Hepatocyte (in vitro differentiated cells): Measurements from ENCODE around the gene RNASE4.

Source experiments
- CTCF ChIP-seq: fragments of 200-600 bp; sonication (generic); IDR thresholded peaks from 2 replicates; pipeline ENCODE4 v1.5.1; 2016; ENCODE audit warnings: antibody characterized with exemption, mild to moderate bottlenecking; ENCODE audit not compliant: poor library complexity
- EZH2 ChIP-seq: fragments of 200-600 bp; sonication (generic); IDR thresholded peaks from 2 replicates; pipeline ENCODE4 v1.6.1; 2016; ENCODE audit warnings: antibody characterized with exemption, mild to moderate bottlenecking, borderline replicate concordance
- EZH2phosphoT487 ChIP-seq: fragments of 200-600 bp; sonication (generic); IDR thresholded peaks from one replicate; pipeline ENCODE4 v1.6.1; 2018; ENCODE audit warnings: antibody characterized with exemption, mild to moderate bottlenecking, low read depth, moderate library complexity; ENCODE audit not compliant: unreplicated experiment, severe bottlenecking

- TF ChIP-seq CTCF (no peak), EZH2 (no peak), EZH2phosphoT487 (no peak)
These were observed 24.5 kb upstream of the RNASE4 start for GRCh38 chr14:20659813-20660395.
